Trophoblast cell (in vitro differentiated cells and primary cell): ENCODE measurements around the gene AQP12B.

Experiments
- DNase-seq, 2 donors: peaks; one replicate each; pipeline ENCODE4 v3.0.0-alpha.2; 2016
- H2AFZ ChIP-seq: 2 replicates; pipeline ENCODE4 v1.6.1; 2013; ENCODE audit warnings: low read length, moderate library complexity, mild to moderate bottlenecking; ENCODE audit not compliant: insufficient read depth, poor library complexity
- H2AK5ac ChIP-seq: 2 replicates; pipeline ENCODE4 v1.6.1; 2013; ENCODE audit warnings: mild to moderate bottlenecking, low read length
- H2BK120ac ChIP-seq: 2 replicates; pipeline ENCODE4 v1.6.1; 2013; ENCODE audit warnings: low read length, mild to moderate bottlenecking, moderate library complexity; ENCODE audit not compliant: insufficient read depth, poor library complexity
- H2BK12ac ChIP-seq: 2 replicates; pipeline ENCODE4 v1.6.1; 2013; ENCODE audit warnings: mild to moderate bottlenecking, low read length, moderate library complexity
- H2BK5ac ChIP-seq: 2 replicates; pipeline ENCODE4 v1.6.1; 2013; ENCODE audit warnings: low read length, low read depth, moderate library complexity, mild to moderate bottlenecking; ENCODE audit not compliant: poor library complexity
- H3K14ac ChIP-seq: 2 replicates; pipeline ENCODE4 v1.6.1; 2013; ENCODE audit warnings: mild to moderate bottlenecking, low read length
- H3K18ac ChIP-seq: 2 replicates; pipeline ENCODE4 v1.6.1; 2013; ENCODE audit warnings: mild to moderate bottlenecking, low read length
- H3K23ac ChIP-seq: 2 replicates; pipeline ENCODE4 v1.6.1; 2013; ENCODE audit warnings: low read length
- H3K27ac ChIP-seq: 2 replicates; pipeline ENCODE4 v1.5.1; 2013; ENCODE audit warnings: low read depth, mild to moderate bottlenecking, inconsistent platforms, low read length, moderate library complexity
- H3K27me3 ChIP-seq: 2 replicates; pipeline ENCODE4 v1.6.1; 2013; ENCODE audit warnings: inconsistent platforms, mild to moderate bottlenecking, low read length, moderate library complexity; ENCODE audit not compliant: insufficient read depth
- H3K36me3 ChIP-seq, 2 experiments: 1 replicate in 1 of 2; 2 replicates in 1 of 2; pipeline ENCODE4 v1.6.1; 2013; ENCODE audit warnings: low read length in 2 of 2, mild to moderate bottlenecking in 2 of 2, moderate library complexity in 1 of 2; ENCODE audit not compliant: insufficient read depth in 2 of 2, control insufficient read depth in 1 of 2
- H3K4ac ChIP-seq: 2 replicates; pipeline ENCODE4 v1.6.1; 2013; ENCODE audit warnings: low read depth, mild to moderate bottlenecking, low read length, moderate library complexity
- H3K4me1 ChIP-seq, 2 experiments: 1 replicate in 1 of 2; 2 replicates in 1 of 2; pipeline ENCODE4 v1.6.1; 2013; ENCODE audit warnings: low read length in 2 of 2, mild to moderate bottlenecking in 2 of 2, moderate library complexity in 1 of 2; ENCODE audit not compliant: insufficient read depth in 2 of 2, control insufficient read depth in 1 of 2
- H3K4me2 ChIP-seq: 2 replicates; pipeline ENCODE4 v1.6.1; 2013; ENCODE audit warnings: inconsistent platforms, mild to moderate bottlenecking, low read length, moderate library complexity
- H3K4me3 ChIP-seq: 2 replicates; pipeline ENCODE4 v1.5.1; 2013; ENCODE audit warnings: mild to moderate bottlenecking, low read depth, low read length, inconsistent platforms
- H3K79me1 ChIP-seq: one replicate; pipeline ENCODE4 v1.6.1; 2013; ENCODE audit warnings: low read length
- H3K79me2 ChIP-seq: 2 replicates; pipeline ENCODE4 v1.6.1; 2013; ENCODE audit warnings: low read length, mild to moderate bottlenecking; ENCODE audit not compliant: control insufficient read depth, insufficient read depth, poor library complexity
- H3K9ac ChIP-seq: 2 replicates; pipeline ENCODE4 v1.6.1; 2013; ENCODE audit warnings: mild to moderate bottlenecking, low read length
- H3K9me3 ChIP-seq: 2 replicates; pipeline ENCODE4 v1.6.1; 2013; ENCODE audit warnings: low read depth, mild to moderate bottlenecking, control low read depth, inconsistent platforms, low read length; ENCODE audit not compliant: insufficient read depth
- H4K12ac ChIP-seq: 2 replicates; pipeline ENCODE4 v1.6.1; 2013; ENCODE audit warnings: low read depth, mild to moderate bottlenecking, low read length, moderate library complexity
- H4K8ac ChIP-seq: 2 replicates; pipeline ENCODE4 v1.6.1; 2013; ENCODE audit warnings: low read depth, mild to moderate bottlenecking, low read length, moderate library complexity
- H4K91ac ChIP-seq: one replicate; pipeline ENCODE4 v1.6.1; 2013; ENCODE audit warnings: low read depth, mild to moderate bottlenecking, low read length, moderate library complexity
- WGBS: extraction: QIAGEN DNeasy Blood & Tissue Kit; methylation state at CpG from one replicate; pipeline ENCODE4 v1.1.7; 2013; ENCODE audit warnings: missing lambda C conversion rate; ENCODE audit not compliant: insufficient read length, insufficient coverage; ENCODE audit errors: extremely low coverage; 5-methylcytosine and 5-hydroxymethylcytosine counted together

AQP12B gene

GRCh38 chr2:240713071-240713927 lies 30.6 kb upstream of the AQP12B start:
- H2AK5ac ChIP-seq: no peak overlapping the region
- H2BK120ac ChIP-seq: no peak overlapping the region
- no peak overlapping the region for H3K4me3 ChIP-seq
- H2AFZ ChIP-seq: no peak overlapping the region
- no CpG with 5 or more reads among the region's 25 CpGs for WGBS
- no peak overlapping the region for H4K12ac ChIP-seq
- H3K9me3 ChIP-seq: no peaks in the 10 kb centered on the region
- H3K18ac ChIP-seq: no peak overlapping the region
- no peak overlapping the region for H3K14ac ChIP-seq
- H3K23ac ChIP-seq: no peak overlapping the region
- no peak overlapping the region for H4K8ac ChIP-seq
- H2BK12ac ChIP-seq: no peak overlapping the region
- no peaks in the 10 kb centered on the region for H3K79me1 ChIP-seq
- no peak overlapping the region for H4K91ac ChIP-seq
- no peak overlapping the region for H3K4me2 ChIP-seq
- H3K9ac ChIP-seq: no peak overlapping the region
- no peak overlapping the region for H3K4ac ChIP-seq
- DNase-seq: no peak
- H3K27ac ChIP-seq: no peak overlapping the region
- no peaks in the 10 kb centered on the region for H3K27me3 ChIP-seq
- no peaks in the 10 kb centered on the region for H3K36me3 ChIP-seq
- no peaks in the 10 kb centered on the region for H3K79me2 ChIP-seq
- H2BK5ac ChIP-seq: no peak overlapping the region
- H3K4me1 ChIP-seq: no peaks in the 10 kb centered on the region

- Histone ChIP-seq H2BK5ac (no peak overlapping the region), H3K27me3 (no peaks in the 10 kb centered on the region), H3K36me3 (no peaks in the 10 kb centered on the region), H4K8ac (no peak overlapping the region), H3K18ac (no peak overlapping the region), H3K14ac (no peak overlapping the region), H3K4me1 (no peaks in the 10 kb centered on the region), H2BK120ac (no peak overlapping the region), H3K4me3 (no peak overlapping the region), H4K91ac (no peak overlapping the region), H3K9ac (no peak overlapping the region), H2AK5ac (no peak overlapping the region), H3K23ac (no peak overlapping the region), H2AFZ (no peak overlapping the region), H3K27ac (no peak overlapping the region), H3K4ac (no peak overlapping the region), H4K12ac (no peak overlapping the region), H3K79me2 (no peaks in the 10 kb centered on the region), H3K79me1 (no peaks in the 10 kb centered on the region), H3K9me3 (no peaks in the 10 kb centered on the region), H3K4me2 (no peak overlapping the region), H2BK12ac (no peak overlapping the region)
- DNase-seq: no peak
- WGBS: no CpG with 5 or more reads among the region's 9 CpGs
These were observed 29.4 kb upstream of the AQP12B start for GRCh38 chr2:240712121-240712520.

- Histone ChIP-seq H3K4ac (no peak overlapping the region), H4K12ac (no peak overlapping the region), H3K14ac (no peak overlapping the region), H2AK5ac (no peak overlapping the region), H3K4me1 (no peaks in the 10 kb centered on the region), H3K4me2 (no peak overlapping the region), H2AFZ (no peak overlapping the region), H2BK120ac (no peak overlapping the region), H3K79me2 (no peaks in the 10 kb centered on the region), H3K36me3 (no peaks in the 10 kb centered on the region), H3K4me3 (no peak overlapping the region), H3K9ac (no peak overlapping the region), H4K8ac (no peak overlapping the region), H4K91ac (no peak overlapping the region), H3K18ac (no peak overlapping the region), H2BK12ac (no peak overlapping the region), H2BK5ac (no peak overlapping the region), H3K27me3 (no peaks in the 10 kb centered on the region), H3K27ac (no peak overlapping the region), H3K23ac (no peak overlapping the region), H3K9me3 (no peaks in the 10 kb centered on the region), H3K79me1 (no peaks in the 10 kb centered on the region)
- no CpG with 5 or more reads among the region's 5 CpGs for WGBS
- no peak for DNase-seq
These were observed 29.0 kb upstream of the AQP12B start for GRCh38 chr2:240711701-240712100.

GRCh38 chr2:240711296-240711695 lies 28.6 kb upstream of the AQP12B start:
- H2BK12ac ChIP-seq: no peak overlapping the region
- H2AFZ ChIP-seq: no peak overlapping the region
- no peaks in the 10 kb centered on the region for H3K27me3 ChIP-seq
- WGBS: no CpG with 5 or more reads among the region's 9 CpGs
- H3K36me3 ChIP-seq: no peaks in the 10 kb centered on the region
- H2BK5ac ChIP-seq: no peak overlapping the region
- H3K9me3 ChIP-seq: no peaks in the 10 kb centered on the region
- H2BK120ac ChIP-seq: no peak overlapping the region
- H3K23ac ChIP-seq: no peak overlapping the region
- H3K4ac ChIP-seq: no peak overlapping the region
- no peak overlapping the region for H3K27ac ChIP-seq
- H3K14ac ChIP-seq: no peak overlapping the region
- no peak overlapping the region for H2AK5ac ChIP-seq
- no peaks in the 10 kb centered on the region for H3K79me1 ChIP-seq
- H3K4me3 ChIP-seq: no peak overlapping the region
- no peak overlapping the region for H3K9ac ChIP-seq
- no peaks in the 10 kb centered on the region for H3K4me1 ChIP-seq
- H3K79me2 ChIP-seq: no peaks in the 10 kb centered on the region
- H4K8ac ChIP-seq: no peak overlapping the region
- H3K4me2 ChIP-seq: no peak overlapping the region
- no peak for DNase-seq
- H3K18ac ChIP-seq: no peak overlapping the region
- no peak overlapping the region for H4K12ac ChIP-seq
- H4K91ac ChIP-seq: no peak overlapping the region
